Neural progenitor cell (in vitro differentiated cells): Measurements from ENCODE around the gene GGCX. TPM values are rescaled to one million over a fixed set of nuclear protein-coding genes. Genes with fewer than 3 reads are reported as not detected.
A peak's percentile ranks its signal among the peaks of the same experiment; 100 is the strongest.

ENCODE experiments used
- DNase-seq: peaks from one replicate; pipeline ENCODE4 v3.0.0-alpha.2; 2016; ENCODE audit warnings: low spot score
- H2AFZ ChIP-seq: fragments of 200-600 bp; sonication (generic); replicated peaks from 2 replicates; pipeline ENCODE4 v1.6.1; 2016; ENCODE audit warnings: antibody characterized with exemption
- H3F3A ChIP-seq: fragments of 200-600 bp; sonication (generic); 2 replicates; pipeline ENCODE4 v1.6.1; 2016; ENCODE audit warnings: antibody characterized with exemption, low read depth
- H3K27ac ChIP-seq: fragments of 200-600 bp; sonication (generic); 2 replicates; pipeline ENCODE4 v1.5.1; 2016; ENCODE audit warnings: mild to moderate bottlenecking
- H3K27me3 ChIP-seq: fragments of 200-600 bp; sonication (generic); 2 replicates; pipeline ENCODE4 v1.6.1; 2016; ENCODE audit warnings: mild to moderate bottlenecking, moderate library complexity
- H3K36me3 ChIP-seq: fragments of 200-600 bp; sonication (generic); 2 replicates; pipeline ENCODE4 v1.5.1; 2016
- H3K4me1 ChIP-seq: fragments of 200-600 bp; sonication (generic); 2 replicates; pipeline ENCODE4 v1.6.1; 2016; ENCODE audit warnings: mixed run types
- H3K4me2 ChIP-seq: fragments of 200-600 bp; sonication (generic); 2 replicates; pipeline ENCODE4 v1.6.1; 2016
- H3K4me3 ChIP-seq: fragments of 200-600 bp; sonication (generic); 2 replicates; pipeline ENCODE4 v1.5.1; 2016
- H3K79me2 ChIP-seq: fragments of 200-600 bp; sonication (generic); 2 replicates; pipeline ENCODE4 v1.6.1; 2016; ENCODE audit warnings: low read depth
- H3K9ac ChIP-seq: fragments of 200-600 bp; sonication (generic); 2 replicates; pipeline ENCODE4 v1.6.1; 2016
- H3K9me3 ChIP-seq: fragments of 200-600 bp; sonication (generic); 2 replicates; pipeline ENCODE4 v1.5.1; 2016; ENCODE audit warnings: low read depth
- H4K20me1 ChIP-seq: fragments of 200-600 bp; sonication (generic); 2 replicates; pipeline ENCODE4 v1.6.1; 2016; ENCODE audit warnings: low read depth
- H3K27ac Mint-ChIP-seq: 3 replicates; pipeline ENCODE4 v1.8.0; 2021; ENCODE audit warnings: mixed read lengths
- H3K27me3 Mint-ChIP-seq: 2 replicates; pipeline ENCODE4 v1.8.0; 2022; ENCODE audit warnings: low read depth, mild to moderate bottlenecking, inconsistent platforms, moderate library complexity, mixed read lengths; ENCODE audit not compliant: insufficient read depth
- H3K36me3 Mint-ChIP-seq: 3 replicates; pipeline ENCODE4 v1.8.0; 2021; ENCODE audit warnings: mixed read lengths
- H3K4me1 Mint-ChIP-seq: 3 replicates; pipeline ENCODE4 v1.8.0; 2021; ENCODE audit warnings: mixed read lengths
- H3K4me3 Mint-ChIP-seq: 3 replicates; pipeline ENCODE4 v1.8.0; 2021; ENCODE audit warnings: mild to moderate bottlenecking, moderate library complexity, mixed read lengths
- H3K9me3 Mint-ChIP-seq: 3 replicates; pipeline ENCODE4 v1.8.0; 2020; ENCODE audit warnings: mixed read lengths
- CTCF ChIP-seq: fragments of 200-600 bp; sonication (generic); IDR thresholded peaks from 2 replicates; pipeline ENCODE4 v1.5.1; 2017; ENCODE audit warnings: antibody characterized with exemption, mild to moderate bottlenecking
- EZH2 ChIP-seq: fragments of 200-600 bp; sonication (generic); IDR thresholded peaks from 2 replicates; pipeline ENCODE4 v1.6.1; 2017; ENCODE audit warnings: antibody characterized with exemption, mild to moderate bottlenecking, moderate library complexity
- EZH2phosphoT487 ChIP-seq: fragments of 200-600 bp; sonication (generic); IDR thresholded peaks from 2 replicates; pipeline ENCODE4 v1.6.1; 2017; ENCODE audit warnings: antibody characterized with exemption
- total RNA-seq: library from RNA; depleted of rRNA; stranded (reverse); fragments of >200 nt; gene quantifications from 2 replicates; pipeline ENCODE4 v1.2.3, GENCODE V29; 2015; ENCODE audit warnings: low replicate concordance

Gene GGCX
- total RNA-seq, 1 donor from 2014 or later, result 29.7 TPM

- Mint-ChIP-seq H3K4me3 (peak within 1 kb of the TSS; percentile 89), H3K9me3 (no peaks in the 10 kb centered on the region), H3K27me3 (peaks cover 7% of the 10 kb centered on the region), H3K36me3 (peaks cover 10% of the 10 kb centered on the region), H3K4me1 (peaks cover 25% of the 10 kb centered on the region), H3K27ac (peak within 1 kb of the TSS; percentile 46)
- Histone ChIP-seq H3K4me1 (peaks cover 4% of the 10 kb centered on the region), H4K20me1 (peaks cover 22% of the 10 kb centered on the region), H3K9me3 (no peaks in the 10 kb centered on the region), H3K27ac (peak within 1 kb of the TSS; percentile 31), H3K36me3 (no peaks in the 10 kb centered on the region), H3K9ac (peak within 1 kb of the TSS; percentile 50), H3K27me3 (no peaks in the 10 kb centered on the region), H3K4me2 (peak within 1 kb of the TSS; percentile 99), H3F3A (peaks cover 24% of the 10 kb centered on the region), H2AFZ (peak within 1 kb of the TSS; percentile 83), H3K79me2 (peaks cover 16% of the 10 kb centered on the region), H3K4me3 (peak within 1 kb of the TSS; percentile 89)
- TF ChIP-seq CTCF (peak; percentile 45), EZH2phosphoT487 (no peak)
- peak; percentile 96 for DNase-seq
Observed at GRCh38 chr2:85602476-85603234, 41.4 kb upstream of the GGCX start, which contains the start of gene TMEM150A. Gene TMEM150A (minus strand): TSS chr2:85602698. CDS start chr2:85601948, 750 bp downstream.

GRCh38 chr2:85601771-85602475 lies 40.6 kb upstream of the GGCX start:
- H3K9me3 Mint-ChIP-seq, result no peaks in the 10 kb centered on the region
- peaks cover 23% of the 10 kb centered on the region for H3K79me2 ChIP-seq
- H3K4me1 Mint-ChIP-seq, result peaks cover 28% of the 10 kb centered on the region
- H3K4me3 Mint-ChIP-seq, result peak overlapping the region; percentile 89
- H4K20me1 ChIP-seq, result peaks cover 15% of the 10 kb centered on the region
- no peaks in the 10 kb centered on the region for H3K27me3 ChIP-seq
- H2AFZ ChIP-seq, result peak overlapping the region; percentile 83
- H3K27ac ChIP-seq, result no peak overlapping the region
- no peak overlapping the region for H3K27ac Mint-ChIP-seq
- H3K36me3 Mint-ChIP-seq, result peaks cover 7% of the 10 kb centered on the region
- H3K9ac ChIP-seq, result peak overlapping the region; percentile 50
- TF ChIP-seq EZH2phosphoT487, result no peak
- no peak for TF ChIP-seq CTCF
- TF ChIP-seq EZH2, result no peak
- peak; percentile 71 for DNase-seq
- H3K9me3 ChIP-seq, result no peaks in the 10 kb centered on the region
- H3K4me1 ChIP-seq, result peaks cover 4% of the 10 kb centered on the region
- peak overlapping the region; percentile 89 for H3K4me3 ChIP-seq
- H3K36me3 ChIP-seq, result no peaks in the 10 kb centered on the region
- peaks cover 21% of the 10 kb centered on the region for H3F3A ChIP-seq
- peak overlapping the region; percentile 99 for H3K4me2 ChIP-seq
- peaks cover 9% of the 10 kb centered on the region for H3K27me3 Mint-ChIP-seq

- Mint-ChIP-seq H3K27me3 (peaks cover 9% of the 10 kb centered on the region), H3K27ac (no peak overlapping the region), H3K4me1 (peaks cover 34% of the 10 kb centered on the region), H3K4me3 (peak overlapping the region; percentile 89), H3K9me3 (no peaks in the 10 kb centered on the region), H3K36me3 (peaks cover 7% of the 10 kb centered on the region)
- H3F3A ChIP-seq, result peaks cover 21% of the 10 kb centered on the region
- H3K4me2 ChIP-seq, result peak overlapping the region; percentile 99
- peaks cover 9% of the 10 kb centered on the region for H3K4me1 ChIP-seq
- no peaks in the 10 kb centered on the region for H3K36me3 ChIP-seq
- H3K9me3 ChIP-seq, result no peaks in the 10 kb centered on the region
- H3K27ac ChIP-seq, result no peak overlapping the region
- peak overlapping the region; percentile 89 for H3K4me3 ChIP-seq
- peaks cover 31% of the 10 kb centered on the region for H3K79me2 ChIP-seq
- H2AFZ ChIP-seq, result no peak overlapping the region
- no peak for DNase-seq
- TF ChIP-seq EZH2 (no peak), CTCF (no peak), EZH2phosphoT487 (no peak)
- no peak overlapping the region for H3K9ac ChIP-seq
- no peaks in the 10 kb centered on the region for H3K27me3 ChIP-seq
- peaks cover 22% of the 10 kb centered on the region for H4K20me1 ChIP-seq
Observed at GRCh38 chr2:85600951-85601770, 39.9 kb upstream of the GGCX start.
